Endothelial cell of umbilical vein (primary cell): ENCODE measurements around the gene CDC20. TPM values are rescaled to one million over a fixed set of nuclear protein-coding genes. Genes with fewer than 3 reads are reported as not detected.
"Not testable (repeated sequence)": the region's sequence is repeated elsewhere in the genome, so short reads cannot be mapped to it uniquely, and the experiment has no call there.

Experiments used
- BruUV-seq: library from RNA; stranded (reverse); fragments of 400-500 nt; replicated peaks from 2 replicates; lab custom pipeline; 2021; lab: Mats Ljungman, UMichigan
- CTCF ChIA-PET: fragments of 300-600, 350-600 bp; sonication (Branson Sonifier 250); formaldehyde crosslinking; loops from one replicate; lab custom pipeline; 2021; ENCODE audit warnings: antibody characterized with exemption, inconsistent platforms; lab: Charles Lee
- POLR2A ChIA-PET: fragments of 300-600, 350-600 bp; sonication (Branson Sonifier 250); formaldehyde crosslinking; loops from one replicate; lab custom pipeline; 2021; ENCODE audit warnings: antibody characterized with exemption, inconsistent platforms; lab: Charles Lee
- DNase-seq: peaks from one replicate; pipeline ENCODE4 v3.0.0-alpha.2; 2011; ENCODE audit warnings: low read depth, low spot score
- FAIRE-seq: peaks from 2 replicates; lab custom pipeline; 2011; peaks lifted over from hg19 to GRCh38; lab: Jason Lieb, UNC
- H2AFZ ChIP-seq: 2 replicates; pipeline ENCODE4 v1.6.0; 2012; ENCODE audit warnings: low read depth, low read length, control low read depth, inconsistent platforms
- H3K27ac ChIP-seq: 2 replicates; pipeline ENCODE4 v1.5.1; 2011; ENCODE audit warnings: low read depth, mild to moderate bottlenecking, control low read depth, low read length, moderate library complexity; ENCODE audit not compliant: insufficient read depth
- H3K27me3 ChIP-seq, 2 experiments: 2 replicates each; pipeline versions ENCODE4 v1.6.0 to v1.6.1; 2011; ENCODE audit warnings: low read length in 2 of 2, mixed read lengths in 1 of 2; ENCODE audit not compliant: control insufficient read depth in 2 of 2, insufficient read depth in 2 of 2
- H3K36me3 ChIP-seq, 2 experiments: 2 replicates in 1 of 2; 3 replicates in 1 of 2; pipeline ENCODE4 v1.5.1; 2011; ENCODE audit warnings: low read length in 2 of 2, mild to moderate bottlenecking in 1 of 2, moderate library complexity in 1 of 2; ENCODE audit not compliant: control insufficient read depth in 2 of 2, insufficient read depth in 2 of 2; ENCODE audit errors: extremely low read depth in 1 of 2
- H3K4me1 ChIP-seq: 3 replicates; pipeline ENCODE4 v1.5.1; 2011; ENCODE audit warnings: mild to moderate bottlenecking, low read length; ENCODE audit not compliant: control insufficient read depth, insufficient read depth; ENCODE audit errors: extremely low read depth
- H3K4me2 ChIP-seq: 2 replicates; pipeline ENCODE4 v1.6.1; 2011; ENCODE audit warnings: low read length, control low read depth, mixed read lengths; ENCODE audit not compliant: insufficient read depth
- H3K4me3 ChIP-seq, 3 experiments: fragments of 200-600 bp in 1 of 3; sonication (generic), shearing (Covaris generic) in 1 of 3; replicated peaks in 1 of 3; 2 replicates each; pipeline ENCODE4 v1.5.1; 2011 to 2016; ENCODE audit warnings: control low read depth in 3 of 3, low read length in 3 of 3, mild to moderate bottlenecking in 2 of 3, inconsistent platforms in 1 of 3, low read depth in 1 of 3, moderate library complexity in 1 of 3; ENCODE audit not compliant: insufficient read depth in 1 of 3
- H3K79me2 ChIP-seq: 2 replicates; pipeline ENCODE4 v1.6.0; 2012; ENCODE audit warnings: low read length, inconsistent platforms; ENCODE audit not compliant: control insufficient read depth, insufficient read depth
- H3K9ac ChIP-seq: replicated peaks from 2 replicates; pipeline ENCODE3; 2011; ENCODE audit warnings: low read length, control low read depth; ENCODE audit not compliant: insufficient read depth; ENCODE audit errors: extremely low read depth
- H3K9me1 ChIP-seq: replicated peaks from 3 replicates; pipeline ENCODE4 v1.6.0; 2011; ENCODE audit warnings: mild to moderate bottlenecking, low read length; ENCODE audit not compliant: control insufficient read depth, insufficient read depth; ENCODE audit errors: extremely low read depth
- H3K9me3 ChIP-seq: replicated peaks from 2 replicates; pipeline ENCODE4 v1.5.1; 2012; ENCODE audit warnings: low read length, inconsistent platforms; ENCODE audit not compliant: control insufficient read depth, insufficient read depth
- H4K20me1 ChIP-seq: replicated peaks from 2 replicates; pipeline ENCODE3; 2011; ENCODE audit warnings: mild to moderate bottlenecking, low read length; ENCODE audit not compliant: control insufficient read depth, insufficient read depth; ENCODE audit errors: extremely low read depth
- EZH2 ChIP-seq: IDR thresholded peaks from 2 replicates; pipeline ENCODE4 v1.6.1; 2012; ENCODE audit warnings: borderline replicate concordance, low read depth, mild to moderate bottlenecking, moderate library complexity, low read length, inconsistent platforms; ENCODE audit not compliant: severe bottlenecking
- FOS ChIP-seq: IDR thresholded peaks from 2 replicates; pipeline ENCODE4 v1.6.1; 2011; ENCODE audit warnings: mild to moderate bottlenecking, low read length, moderate library complexity, borderline replicate concordance; ENCODE audit not compliant: insufficient read depth
- GATA2 ChIP-seq: IDR thresholded peaks from 2 replicates; pipeline ENCODE4 v1.7.0; 2011; ENCODE audit warnings: low read depth, mild to moderate bottlenecking, moderate library complexity, mixed read lengths, low read length; ENCODE audit not compliant: insufficient read length, insufficient read depth
- JUN ChIP-seq: IDR thresholded peaks from 2 replicates; pipeline ENCODE4 v1.6.1; 2011; ENCODE audit warnings: borderline replicate concordance, low read depth; ENCODE audit not compliant: insufficient read length, insufficient read depth
- MYC ChIP-seq: IDR thresholded peaks from one replicate; pipeline ENCODE4 v1.6.1; 2011; ENCODE audit warnings: mild to moderate bottlenecking, low read depth, low read length
- POLR2A ChIP-seq: IDR thresholded peaks from 2 replicates; pipeline ENCODE4 v1.6.1; 2012; ENCODE audit warnings: low read depth, mild to moderate bottlenecking, control low read depth, low read length
- POLR2AphosphoS5 ChIP-seq: IDR thresholded peaks from 2 replicates; pipeline ENCODE4 v1.6.1; 2012; ENCODE audit warnings: low read depth, mild to moderate bottlenecking, control low read depth, low read length, moderate library complexity; ENCODE audit not compliant: insufficient read depth
- dilution Hi-C: fragments of 300-500 bp; cut with MboI; formaldehyde crosslinking; loops from one replicate; pipeline ENCODE4 v1.15.0; 2019; ENCODE audit warnings: low sequenced_read_pairs; ENCODE audit not compliant: extremely low pct_ligation_motif_present
- intact Hi-C: fragments of 100-400 bp; cut with micrococcal nuclease; formaldehyde crosslinking; loops from one replicate; pipeline ENCODE4 v1.10.0; 2022
- polyA plus RNA-seq, 4 experiments: library from polyadenylated mRNA; depleted of rRNA in 3 of 4; stranded (reverse) in 3 of 4; unstranded in 1 of 4; fragments of >200 nt; gene quantifications; 2 replicates each; pipeline versions ENCODE4 v1.2.1 to v1.2.3, GENCODE V29; 2011 to 2012; ENCODE audit warnings: missing spikeins in 1 of 4
- total RNA-seq: library from RNA; stranded (reverse); gene quantifications from 2 replicates; pipeline ENCODE4 v1.2.3, GENCODE V29; 2021
- TF ChIP-seq, protein P1 (sequence below), 2 donors: IDR thresholded peaks; 1 replicate in 1 of 2; 2 replicates in 1 of 2; pipeline ENCODE4 v1.5.1; 2011; ENCODE audit warnings: low read length in 2 of 2, mild to moderate bottlenecking in 2 of 2, moderate library complexity in 2 of 2, control low read depth in 1 of 2, inconsistent platforms in 1 of 2, low read depth in 1 of 2; ENCODE audit not compliant: insufficient read depth in 1 of 2; ENCODE audit errors: extremely low read depth in 1 of 2
- TF ChIP-seq, protein P2 (sequence below): IDR thresholded peaks from 2 replicates; pipeline ENCODE4 v1.6.1; 2011; ENCODE audit not compliant: insufficient read depth, insufficient read length

The CDC20 gene
- total and polyA plus RNA-seq, 2 donors (not counting 3 experiments of a cell fraction or from before 2014, with no cell fraction given) = 129 to 170 TPM

DNA sequence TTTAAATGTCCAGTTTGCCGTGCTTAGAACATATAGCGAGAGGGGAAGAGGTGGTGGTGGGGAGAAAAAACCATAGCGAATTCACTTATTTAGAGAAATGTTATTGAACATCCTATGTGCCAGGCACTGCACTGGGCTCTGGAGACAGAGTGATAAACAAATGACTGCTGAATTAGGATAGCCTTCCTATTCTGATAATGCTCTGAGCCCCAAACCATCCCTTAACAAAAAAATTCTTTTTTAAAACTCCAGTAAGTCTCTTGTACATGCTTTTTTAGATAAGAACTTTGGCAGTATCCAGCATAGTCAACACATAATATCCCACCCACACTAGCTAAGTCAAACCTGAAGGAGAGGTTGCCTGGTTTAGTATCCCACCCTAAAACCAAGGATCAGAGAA lies 39.4 kb downstream of the CDC20 start:
- Histone ChIP-seq H3K4me3 (no peak overlapping the region), H3K4me1 (no peaks in the 10 kb centered on the region), H3K27me3 (no peaks in the 10 kb centered on the region), H3K27ac (no peak overlapping the region), H3K36me3 (peaks cover 0 to 2% of the 10 kb centered on the region in 2 experiments), H3K79me2 (no peaks in the 10 kb centered on the region), H2AFZ (no peak overlapping the region), H4K20me1 (no peaks in the 10 kb centered on the region), H3K9me3 (no peaks in the 10 kb centered on the region), H3K9ac (no peak overlapping the region), H3K4me2 (no peak overlapping the region), H3K9me1 (no peaks in the 10 kb centered on the region)
- dilution Hi-C loops (no loop called here), intact Hi-C loops (no loop called here)
- BruUV-seq = no TSS peak
- FAIRE-seq (no peak), DNase-seq (no peak)
- CTCF ChIA-PET = interaction anchor here (1.0 to 3.7 kb wide), 2 partner anchors 16 to 171 kb away, joined by 3 to 14 read pairs; no protein-coding TSS in a partner anchor
- POLR2A ChIA-PET = no interaction called here
- TF ChIP-seq MYC = no peak
- TF ChIP-seq EZH2 = no peak
- TF ChIP-seq GATA2 = no peak
- TF ChIP-seq JUN = no peak
- no peak for TF ChIP-seq POLR2A
- TF ChIP-seq, protein P1, sequence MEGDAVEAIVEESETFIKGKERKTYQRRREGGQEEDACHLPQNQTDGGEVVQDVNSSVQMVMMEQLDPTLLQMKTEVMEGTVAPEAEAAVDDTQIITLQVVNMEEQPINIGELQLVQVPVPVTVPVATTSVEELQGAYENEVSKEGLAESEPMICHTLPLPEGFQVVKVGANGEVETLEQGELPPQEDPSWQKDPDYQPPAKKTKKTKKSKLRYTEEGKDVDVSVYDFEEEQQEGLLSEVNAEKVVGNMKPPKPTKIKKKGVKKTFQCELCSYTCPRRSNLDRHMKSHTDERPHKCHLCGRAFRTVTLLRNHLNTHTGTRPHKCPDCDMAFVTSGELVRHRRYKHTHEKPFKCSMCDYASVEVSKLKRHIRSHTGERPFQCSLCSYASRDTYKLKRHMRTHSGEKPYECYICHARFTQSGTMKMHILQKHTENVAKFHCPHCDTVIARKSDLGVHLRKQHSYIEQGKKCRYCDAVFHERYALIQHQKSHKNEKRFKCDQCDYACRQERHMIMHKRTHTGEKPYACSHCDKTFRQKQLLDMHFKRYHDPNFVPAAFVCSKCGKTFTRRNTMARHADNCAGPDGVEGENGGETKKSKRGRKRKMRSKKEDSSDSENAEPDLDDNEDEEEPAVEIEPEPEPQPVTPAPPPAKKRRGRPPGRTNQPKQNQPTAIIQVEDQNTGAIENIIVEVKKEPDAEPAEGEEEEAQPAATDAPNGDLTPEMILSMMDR (IDR thresholded peaks at IDR 0.05; ENCODE audit: extremely low read depth in 1 of 2, insufficient read depth in 1 of 2, low read depth in 1 of 2, low read length in 2 of 2) = no peak
- no peak for TF ChIP-seq POLR2AphosphoS5
- TF ChIP-seq, protein P2, sequence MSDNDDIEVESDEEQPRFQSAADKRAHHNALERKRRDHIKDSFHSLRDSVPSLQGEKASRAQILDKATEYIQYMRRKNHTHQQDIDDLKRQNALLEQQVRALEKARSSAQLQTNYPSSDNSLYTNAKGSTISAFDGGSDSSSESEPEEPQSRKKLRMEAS = no peak
- TF ChIP-seq FOS = no peak

DNA sequence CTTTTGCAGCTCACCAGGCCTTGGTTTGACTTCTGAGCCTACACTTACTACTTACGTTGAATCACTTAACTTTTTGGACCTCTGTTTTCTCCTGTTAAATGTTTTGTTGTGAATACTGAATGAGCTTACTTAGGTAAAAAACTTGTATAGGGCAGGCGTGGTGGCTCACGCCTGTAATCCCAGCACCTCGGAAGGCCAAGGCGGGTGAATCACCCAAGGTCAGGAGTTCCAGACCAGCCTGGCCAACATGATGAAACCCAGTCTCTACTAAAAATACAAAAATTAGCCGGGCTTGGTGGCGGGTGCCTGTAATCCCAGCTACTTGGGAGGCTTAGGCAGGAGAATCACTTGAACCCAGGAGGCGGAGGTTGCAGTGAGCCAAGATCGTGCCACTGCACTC lies 41.7 kb downstream of the CDC20 start:
- H3K4me1 ChIP-seq, H3K4me3 ChIP-seq, H4K20me1 ChIP-seq, H3K4me2 ChIP-seq, intact Hi-C loops, H3K9me3 ChIP-seq, H2AFZ ChIP-seq, H3K27me3 ChIP-seq, FAIRE-seq, H3K79me2 ChIP-seq, BruUV-seq, H3K9me1 ChIP-seq, H3K27ac ChIP-seq, POLR2A ChIA-PET, H3K9ac ChIP-seq, DNase-seq: not testable (repeated sequence)
- dilution Hi-C loops = loop anchor here (25.0 kb wide), 1 partner anchor 163 kb away; no protein-coding TSS in a partner anchor
- CTCF ChIA-PET = interaction anchor here (0.6 to 3.7 kb wide), 2 partner anchors 14 to 58 kb away, joined by 4 to 14 read pairs; no protein-coding TSS in a partner anchor
- H3K36me3 ChIP-seq = peaks cover 9 to 15% of the 10 kb centered on the region in 2 experiments
